Measurements from ENCODE around the gene EHD4.

EHD4 gene

DNA sequence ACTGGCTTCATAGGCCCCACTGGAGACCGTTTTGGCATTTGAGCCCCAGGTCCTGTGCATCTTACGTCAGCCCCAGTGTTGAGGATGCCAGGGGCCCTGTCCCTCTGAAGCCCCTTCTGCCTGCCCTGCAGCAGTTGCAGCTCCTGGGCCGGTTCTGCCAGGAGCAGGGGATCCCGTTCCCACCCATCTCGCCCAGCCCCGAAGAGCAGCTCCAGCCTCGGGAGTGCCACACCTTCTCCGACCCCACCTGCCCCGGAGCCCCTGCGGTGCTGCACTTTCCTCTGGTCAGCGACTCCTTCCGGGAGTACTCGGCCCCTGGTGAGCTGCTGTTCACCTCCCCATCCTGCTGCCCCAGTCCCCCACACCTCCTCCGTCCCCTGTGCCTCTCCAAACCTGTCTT lies 125.2 kb downstream of the EHD4 start:
- DNase-seq (ENCODE audit: low read depth in 3 of 3, low spot score in 1 of 3) = no peak

Measured in stimulated activated CD4-positive, alpha-beta T cell treated with anti-CD3 and anti-CD28 coated beads, TNF-alpha, amount 100 ng/mL, for 1 hour (primary cell).